ENCODE data around the gene ELMO1. TPM values are rescaled to one million over a fixed set of nuclear protein-coding genes. Genes with fewer than 3 reads are reported as not detected.

Gene ELMO1
- total RNA-seq, 1 experiment from 2014 or later: 7.8 TPM

DNA sequence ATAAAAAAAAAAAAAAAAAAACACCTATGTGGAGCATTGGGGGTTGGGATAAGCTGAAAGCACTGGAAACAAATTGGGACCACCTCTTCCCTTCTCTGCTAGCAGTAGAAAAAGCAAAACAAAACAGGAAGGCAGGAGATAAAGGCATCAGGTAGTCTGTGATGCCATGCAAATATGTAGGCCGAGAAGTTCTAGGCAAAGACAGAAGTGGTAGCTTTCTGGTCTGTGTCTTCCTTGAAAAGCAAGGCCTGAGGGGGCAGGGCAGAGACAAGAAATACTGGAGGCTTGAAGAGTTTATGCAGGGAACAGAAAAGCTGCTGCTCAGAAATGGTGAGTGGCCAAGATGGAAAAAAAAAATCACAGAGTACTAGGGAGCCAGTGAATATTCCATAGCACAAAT is 111.1 kb downstream of the ELMO1 start:
- H4K5ac ChIP-seq (ENCODE audit: insufficient read length, low read depth, low read length): no peak overlapping the region
- H3K18ac ChIP-seq (ENCODE audit: insufficient read length, low read depth, low read length): no peak overlapping the region
- H3K4ac ChIP-seq (ENCODE audit: low read depth, low read length): no peak overlapping the region
- H3K36me3 Mint-ChIP-seq (ENCODE audit: insufficient read depth in 1 of 3, low read depth in 3 of 3): peaks cover 0 to 6% (median 0%) of the 10 kb centered on the region in 3 experiments; a peak in 1 of 7 replicates
- no peaks in the 10 kb centered on the region for H3K27me3 Mint-ChIP-seq (ENCODE audit: low read depth)
- no peaks in the 10 kb centered on the region for H3K79me2 ChIP-seq (ENCODE audit: insufficient read depth, low read length)
- H4K8ac ChIP-seq (replicated peaks; ENCODE audit: insufficient read length, low read depth, low read length): no peak overlapping the region
- H3K4me3 Mint-ChIP-seq: no peak overlapping the region
- no peaks in the 10 kb centered on the region for H3K27me3 ChIP-seq (ENCODE audit: insufficient read depth, low read length)
- no peak overlapping the region for H2BK12ac ChIP-seq (ENCODE audit: insufficient read length, low read depth, low read length)
- no peak overlapping the region for H4K91ac ChIP-seq (ENCODE audit: insufficient read length, low read depth, low read length)
- no peak overlapping the region for H3K56ac ChIP-seq (ENCODE audit: insufficient read length, low read depth, low read length)
- H2BK15ac ChIP-seq (ENCODE audit: low read depth, low read length): no peak overlapping the region
- no peak overlapping the region for H2BK5ac ChIP-seq (ENCODE audit: insufficient read length, low read length)
- no peak overlapping the region for H3K27ac ChIP-seq (ENCODE audit: insufficient read length, low read depth, low read length)
- no peak overlapping the region for H3K23ac ChIP-seq (ENCODE audit: insufficient read length, low read depth, low read length)
- no peaks in the 10 kb centered on the region for H3K23me2 ChIP-seq (ENCODE audit: insufficient read length, low read depth, low read length, poor library complexity, severe bottlenecking)
- H3K9me3 Mint-ChIP-seq: no peaks in the 10 kb centered on the region
- no peak overlapping the region for H3K14ac ChIP-seq (ENCODE audit: insufficient read depth, low read length)
- H3K4me1 ChIP-seq (ENCODE audit: insufficient read depth, low read length): no peaks in the 10 kb centered on the region
- TF ChIP-seq, protein P1, sequence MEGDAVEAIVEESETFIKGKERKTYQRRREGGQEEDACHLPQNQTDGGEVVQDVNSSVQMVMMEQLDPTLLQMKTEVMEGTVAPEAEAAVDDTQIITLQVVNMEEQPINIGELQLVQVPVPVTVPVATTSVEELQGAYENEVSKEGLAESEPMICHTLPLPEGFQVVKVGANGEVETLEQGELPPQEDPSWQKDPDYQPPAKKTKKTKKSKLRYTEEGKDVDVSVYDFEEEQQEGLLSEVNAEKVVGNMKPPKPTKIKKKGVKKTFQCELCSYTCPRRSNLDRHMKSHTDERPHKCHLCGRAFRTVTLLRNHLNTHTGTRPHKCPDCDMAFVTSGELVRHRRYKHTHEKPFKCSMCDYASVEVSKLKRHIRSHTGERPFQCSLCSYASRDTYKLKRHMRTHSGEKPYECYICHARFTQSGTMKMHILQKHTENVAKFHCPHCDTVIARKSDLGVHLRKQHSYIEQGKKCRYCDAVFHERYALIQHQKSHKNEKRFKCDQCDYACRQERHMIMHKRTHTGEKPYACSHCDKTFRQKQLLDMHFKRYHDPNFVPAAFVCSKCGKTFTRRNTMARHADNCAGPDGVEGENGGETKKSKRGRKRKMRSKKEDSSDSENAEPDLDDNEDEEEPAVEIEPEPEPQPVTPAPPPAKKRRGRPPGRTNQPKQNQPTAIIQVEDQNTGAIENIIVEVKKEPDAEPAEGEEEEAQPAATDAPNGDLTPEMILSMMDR (conservative IDR thresholded peaks at IDR 0.05): no peak
- H2AK5ac ChIP-seq (ENCODE audit: insufficient read length, low read length): no peak overlapping the region
- H3K4me2 ChIP-seq (ENCODE audit: insufficient read depth, insufficient read length, low read length): no peak overlapping the region
- no peak for DNase-seq
- H4K20me1 ChIP-seq (ENCODE audit: control insufficient read depth, insufficient read depth, insufficient read length): no peaks in the 10 kb centered on the region
- no peak overlapping the region for H2BK120ac ChIP-seq (ENCODE audit: low read depth, low read length, poor library complexity, severe bottlenecking)
- no CpG with 5 or more reads among the region's 1 CpG for WGBS (ENCODE audit: extremely low coverage, insufficient read length, low lambda C conversion rate)
- no peaks in the 10 kb centered on the region for H3K9me3 ChIP-seq (ENCODE audit: control insufficient read depth, low read depth, low read length)
- peaks cover 5 to 9% of the 10 kb centered on the region in 2 experiments for H3K4me1 Mint-ChIP-seq
- no peak overlapping the region for H2AFZ ChIP-seq (ENCODE audit: low read length)
- H3K9ac ChIP-seq (ENCODE audit: extremely low read depth, insufficient read length, low read length): no peak overlapping the region
- H3K27ac Mint-ChIP-seq: no peak overlapping the region
- no peak overlapping the region for H3T11ph ChIP-seq (ENCODE audit: low read length)
- H3K79me1 ChIP-seq (ENCODE audit: insufficient read depth, low read depth, low read length, poor library complexity, severe bottlenecking): no peaks in the 10 kb centered on the region
- H2BK20ac ChIP-seq (ENCODE audit: low read depth, low read length, poor library complexity, severe bottlenecking): no peak overlapping the region
